Rectal smooth muscle tissue (tissue), 1 donor: ENCODE data around the gene FMN2.

Experiments
- H3K27ac ChIP-seq: one replicate; pipeline ENCODE4 v1.7.0; 2013; ENCODE audit warnings: low read depth, low read length, inconsistent platforms
- H3K27me3 ChIP-seq: one replicate; pipeline ENCODE4 v1.7.0; 2013; ENCODE audit warnings: low read length; ENCODE audit not compliant: control insufficient read depth, insufficient read depth
- H3K36me3 ChIP-seq: one replicate; pipeline ENCODE4 v1.7.0; 2013; ENCODE audit warnings: low read length; ENCODE audit not compliant: control insufficient read depth, insufficient read depth
- H3K4me1 ChIP-seq: one replicate; pipeline ENCODE4 v1.7.0; 2013; ENCODE audit warnings: low read length; ENCODE audit not compliant: control insufficient read depth, insufficient read depth
- H3K4me3 ChIP-seq: one replicate; pipeline ENCODE4 v1.7.0; 2013; ENCODE audit warnings: low read length
- H3K9ac ChIP-seq: one replicate; pipeline ENCODE4 v1.7.0; 2013; ENCODE audit warnings: low read length

Gene FMN2

DNA sequence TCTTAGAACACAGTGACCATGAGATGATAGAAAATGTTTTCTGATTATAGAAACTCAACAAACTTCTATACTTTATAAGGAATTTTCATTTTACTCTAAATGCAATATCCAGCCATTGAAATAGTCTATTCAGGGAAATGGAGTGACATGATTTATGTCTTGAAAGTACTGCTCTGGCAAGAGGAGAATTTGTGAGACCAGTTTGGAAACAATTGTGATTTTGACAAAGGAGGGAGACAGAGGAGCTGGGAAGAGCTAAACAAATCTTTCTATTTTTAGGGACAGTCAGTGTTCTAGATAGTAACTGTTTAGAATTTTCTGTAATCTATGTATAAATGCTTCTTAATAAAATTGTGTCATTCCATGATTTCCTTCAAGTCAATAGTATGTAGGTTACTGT, 252.3 kb downstream of the FMN2 start:
- no peaks in the 10 kb centered on the region for H3K27me3 ChIP-seq
- H3K4me1 ChIP-seq: peaks cover 7% of the 10 kb centered on the region
- no peak overlapping the region for H3K27ac ChIP-seq
- H3K9ac ChIP-seq: no peak overlapping the region
- H3K4me3 ChIP-seq: no peak overlapping the region
- no peaks in the 10 kb centered on the region for H3K36me3 ChIP-seq

DNA sequence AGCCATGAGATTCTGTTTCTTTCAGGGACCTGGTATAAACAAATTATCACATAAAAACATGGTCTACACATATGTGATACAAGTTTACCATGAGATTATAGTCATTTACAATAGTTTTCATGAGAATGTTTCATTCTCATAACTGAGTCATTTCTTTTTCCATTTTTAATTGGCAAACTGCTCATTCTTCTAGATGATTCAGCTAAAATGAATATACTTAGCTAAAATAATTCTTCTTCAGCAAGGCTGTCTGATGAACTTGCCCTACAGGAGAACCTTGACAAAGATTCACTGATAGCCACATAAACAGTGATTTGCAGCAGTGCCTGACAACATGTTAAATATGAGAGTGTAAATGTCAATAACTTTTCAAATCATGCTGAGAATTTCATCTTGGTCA, 253.2 kb downstream of the FMN2 start:
- no peak overlapping the region for H3K9ac ChIP-seq
- no peak overlapping the region for H3K4me3 ChIP-seq
- peaks cover 7% of the 10 kb centered on the region for H3K4me1 ChIP-seq
- no peaks in the 10 kb centered on the region for H3K36me3 ChIP-seq
- H3K27me3 ChIP-seq: no peaks in the 10 kb centered on the region
- H3K27ac ChIP-seq: no peak overlapping the region

- Histone ChIP-seq H3K4me3 (no peak overlapping the region), H3K27ac (no peak overlapping the region), H3K4me1 (peaks cover 5% of the 10 kb centered on the region), H3K9ac (no peak overlapping the region), H3K36me3 (no peaks in the 10 kb centered on the region), H3K27me3 (no peaks in the 10 kb centered on the region)
These were observed 258.0 kb downstream of the FMN2 start for GRCh38 chr1:240349695-240350094.

DNA sequence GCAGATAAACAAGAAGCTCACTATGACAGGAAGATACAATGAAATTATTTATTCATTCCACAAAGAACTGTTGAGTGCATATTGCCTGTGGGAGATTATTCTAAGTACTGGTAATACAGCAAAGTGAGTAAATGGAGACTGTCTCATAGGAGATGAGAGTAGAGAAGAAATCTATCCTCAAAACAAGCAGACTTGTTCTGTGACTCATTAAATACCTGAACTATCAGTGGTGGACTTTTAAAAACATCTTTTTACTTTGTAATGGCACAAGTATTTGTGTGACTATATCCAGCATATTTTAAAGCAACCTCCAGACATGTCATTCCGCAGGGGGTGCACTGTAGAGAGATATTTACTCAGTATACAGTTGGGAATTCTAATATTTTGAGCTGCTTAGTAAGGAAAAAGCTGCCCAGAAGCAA, 259.2 kb downstream of the FMN2 start:
- no peaks in the 10 kb centered on the region for H3K27me3 ChIP-seq
- peaks cover 5% of the 10 kb centered on the region for H3K4me1 ChIP-seq
- no peaks in the 10 kb centered on the region for H3K36me3 ChIP-seq
- H3K27ac ChIP-seq: peak overlapping the region; percentile 28
- H3K9ac ChIP-seq: no peak overlapping the region
- no peak overlapping the region for H3K4me3 ChIP-seq

DNA sequence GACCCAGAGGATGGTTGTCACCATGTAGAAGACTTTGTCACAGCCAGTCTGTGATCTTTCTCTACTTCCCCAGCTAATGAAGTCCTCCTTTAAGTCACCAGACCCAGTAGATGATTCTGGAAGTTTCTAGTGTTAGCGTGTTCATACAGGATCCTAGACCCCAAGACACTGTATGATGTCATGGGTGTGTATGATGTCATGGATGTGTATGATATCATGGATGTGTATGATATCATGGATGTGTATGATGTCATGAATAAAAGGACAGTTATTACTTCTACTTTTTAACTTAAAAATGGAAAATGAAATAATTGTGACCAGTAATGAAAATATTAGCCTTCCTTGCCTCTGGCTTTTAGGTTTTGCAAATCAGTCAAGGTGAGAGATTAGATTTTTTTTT, 260.0 kb downstream of the FMN2 start:
- H3K9ac ChIP-seq: no peak overlapping the region
- no peaks in the 10 kb centered on the region for H3K27me3 ChIP-seq
- no peaks in the 10 kb centered on the region for H3K36me3 ChIP-seq

DNA sequence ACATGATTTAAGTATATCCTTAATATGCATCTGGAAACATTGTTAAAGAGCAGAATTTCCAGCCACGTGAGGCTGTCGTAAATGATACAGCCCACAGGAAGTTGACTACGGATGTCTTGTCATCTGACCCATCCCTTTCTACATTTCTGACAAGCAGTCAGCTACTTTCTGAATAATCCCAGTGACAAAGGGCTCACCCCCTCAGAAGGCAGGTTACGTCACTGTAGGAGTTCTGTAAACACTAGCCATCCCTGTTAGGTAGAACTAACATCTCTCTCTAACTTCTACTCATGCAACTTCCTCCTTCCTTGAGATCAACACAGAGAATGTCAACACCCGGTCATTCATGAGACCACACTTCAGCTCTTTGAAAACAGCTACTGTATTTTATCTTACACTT, 261.1 kb downstream of the FMN2 start:
- no peaks in the 10 kb centered on the region for H3K27me3 ChIP-seq
- H3K9ac ChIP-seq: no peak overlapping the region
- H3K4me1 ChIP-seq: peaks cover 5% of the 10 kb centered on the region
- H3K36me3 ChIP-seq: no peaks in the 10 kb centered on the region
- no peak overlapping the region for H3K4me3 ChIP-seq
- peak overlapping the region; percentile 29 for H3K27ac ChIP-seq

More for the DNA sequence above, 260.0 kb downstream of the FMN2 start:
- Histone ChIP-seq H3K4me3 (no peak overlapping the region), H3K27ac (no peak overlapping the region), H3K4me1 (peaks cover 5% of the 10 kb centered on the region)

GRCh38 chr1:240356568-240356967, 264.9 kb downstream of the FMN2 start:
- Histone ChIP-seq H3K9ac (no peak overlapping the region), H3K4me1 (peaks cover 5% of the 10 kb centered on the region), H3K4me3 (no peak overlapping the region), H3K36me3 (no peaks in the 10 kb centered on the region), H3K27ac (no peak overlapping the region), H3K27me3 (no peaks in the 10 kb centered on the region)

DNA sequence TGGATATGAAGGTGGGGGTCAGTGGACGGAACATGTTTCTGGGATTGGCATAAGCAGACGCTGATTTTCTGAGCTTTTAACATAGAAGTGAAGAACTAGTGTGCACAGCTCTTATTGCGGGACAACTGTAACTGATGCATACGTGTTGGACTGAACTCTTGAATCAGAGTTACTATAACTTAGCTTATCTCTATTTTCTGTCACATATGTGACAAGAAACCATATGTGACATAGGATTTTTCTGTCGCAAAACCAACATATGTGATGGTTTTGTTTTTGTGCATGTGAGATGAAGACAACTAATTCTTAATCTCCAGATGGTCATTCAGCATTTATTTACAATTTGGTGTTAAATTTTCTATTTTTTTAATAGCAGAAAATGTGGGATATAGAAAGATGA, 270.4 kb downstream of the FMN2 start:
- no peak overlapping the region for H3K27ac ChIP-seq
- no peaks in the 10 kb centered on the region for H3K27me3 ChIP-seq
- H3K4me1 ChIP-seq: no peaks in the 10 kb centered on the region
- H3K4me3 ChIP-seq: no peak overlapping the region
- H3K36me3 ChIP-seq: no peaks in the 10 kb centered on the region
- no peak overlapping the region for H3K9ac ChIP-seq

- H3K27ac ChIP-seq: no peak overlapping the region
- no peak overlapping the region for H3K9ac ChIP-seq
- no peak overlapping the region for H3K4me3 ChIP-seq
- H3K36me3 ChIP-seq: no peaks in the 10 kb centered on the region
- no peaks in the 10 kb centered on the region for H3K27me3 ChIP-seq
- no peaks in the 10 kb centered on the region for H3K4me1 ChIP-seq
These were observed 271.1 kb downstream of the FMN2 start for GRCh38 chr1:240362826-240363225.

DNA sequence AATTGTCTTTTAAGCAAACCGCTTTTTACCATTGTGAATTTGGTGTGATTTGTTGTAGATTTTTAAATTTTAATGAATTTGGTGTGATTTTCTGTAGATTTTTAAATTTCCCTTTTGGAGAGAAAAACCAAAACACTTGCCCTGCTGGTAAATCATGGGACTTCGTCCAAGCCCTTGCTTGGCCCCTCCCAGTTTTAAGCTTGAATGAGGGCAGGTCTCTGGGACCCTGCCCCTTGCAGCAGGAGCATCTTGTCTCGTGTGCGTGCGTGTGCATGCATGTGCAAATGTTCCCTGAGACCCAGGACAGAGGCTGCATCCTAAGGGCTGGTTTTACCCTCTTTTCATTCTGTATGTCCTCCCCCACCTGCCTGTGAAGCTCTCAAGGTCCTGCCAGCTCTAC, 271.6 kb downstream of the FMN2 start:
- Histone ChIP-seq H3K4me1 (no peaks in the 10 kb centered on the region), H3K36me3 (no peaks in the 10 kb centered on the region), H3K9ac (no peak overlapping the region), H3K27me3 (no peaks in the 10 kb centered on the region), H3K4me3 (no peak overlapping the region), H3K27ac (no peak overlapping the region)

GRCh38 chr1:240363914-240364313, 272.2 kb downstream of the FMN2 start:
- Histone ChIP-seq H3K27me3 (no peaks in the 10 kb centered on the region), H3K27ac (no peak overlapping the region), H3K9ac (no peak overlapping the region), H3K4me3 (no peak overlapping the region), H3K36me3 (no peaks in the 10 kb centered on the region), H3K4me1 (no peaks in the 10 kb centered on the region)

DNA sequence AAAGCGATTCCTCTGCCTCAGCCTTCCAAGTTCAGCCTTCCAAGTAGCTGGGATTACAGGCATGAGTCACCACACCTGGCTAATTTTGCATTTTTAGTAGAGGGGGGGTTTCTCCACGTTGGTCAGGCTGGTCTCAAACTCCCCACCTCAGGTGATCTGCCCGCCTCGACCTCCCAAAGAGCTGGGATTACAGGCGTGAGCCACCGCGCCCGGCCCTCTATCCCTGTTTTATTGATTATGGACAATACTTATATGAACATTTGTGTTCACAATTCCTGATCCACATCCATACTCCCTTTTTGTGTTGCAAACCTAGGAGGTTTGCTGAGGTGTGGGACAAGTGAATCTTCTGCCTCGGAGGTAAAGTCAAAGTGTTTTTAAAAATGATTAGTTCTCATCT, 275.0 kb downstream of the FMN2 start:
- Histone ChIP-seq H3K27ac (no peak overlapping the region), H3K9ac (no peak overlapping the region)

DNA sequence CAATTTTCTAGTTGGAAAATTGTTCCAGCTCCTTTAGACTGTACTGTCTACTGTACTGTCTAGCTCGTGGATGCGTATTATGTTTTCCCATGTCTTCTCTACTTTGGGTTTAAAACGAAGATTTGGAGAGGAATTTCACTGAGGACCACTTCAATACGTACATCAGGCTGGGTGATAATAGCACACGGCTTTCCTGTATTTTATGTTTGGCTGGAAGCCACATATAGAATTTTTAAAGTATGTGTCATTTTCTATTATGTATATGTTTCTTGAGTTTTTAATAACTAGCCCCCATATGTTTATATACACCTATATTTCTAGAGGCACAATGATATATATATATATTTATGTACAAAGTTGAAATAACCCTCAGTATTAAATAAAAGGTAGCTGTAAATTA, 293.9 kb downstream of the FMN2 start:
- Histone ChIP-seq H3K36me3 (no peaks in the 10 kb centered on the region), H3K4me3 (no peak overlapping the region), H3K4me1 (no peaks in the 10 kb centered on the region), H3K9ac (no peak overlapping the region), H3K27me3 (no peaks in the 10 kb centered on the region), H3K27ac (no peak overlapping the region)

More for the DNA sequence above, 275.0 kb downstream of the FMN2 start:
- H3K4me1 ChIP-seq: no peaks in the 10 kb centered on the region
- H3K4me3 ChIP-seq: no peak overlapping the region
- H3K27me3 ChIP-seq: no peaks in the 10 kb centered on the region
- no peaks in the 10 kb centered on the region for H3K36me3 ChIP-seq
